RWPE1 (cell line): Measurements from ENCODE around the gene LMX1B.

Experiments used
- CTCF ChIA-PET: fragments of 350-600 bp; sonication (Branson Sonifier 250); formaldehyde crosslinking; extraction: SDS; loops from one replicate; lab custom pipeline; 2021; lab: Yijun Ruan, JAX
- POLR2A ChIA-PET: fragments of 400-600 bp; formaldehyde crosslinking; extraction: SDS; loops from one replicate; lab custom pipeline; 2020; ENCODE audit warnings: antibody characterized with exemption; ENCODE audit not compliant: low non-redundant PET; lab: Yijun Ruan, JAX
- DNase-seq: peaks from one replicate; pipeline ENCODE4 v3.0.0; 2012; ENCODE audit warnings: low spot score
- H3K27ac ChIP-seq: fragments of 450-650 bp; 2 replicates; pipeline ENCODE4 v1.5.1; 2017
- CTCF ChIP-seq: fragments of 450-650 bp; conservative IDR thresholded peaks from 2 replicates; pipeline ENCODE4 v1.5.1; 2017; ENCODE audit warnings: low read depth, mild to moderate bottlenecking

The LMX1B gene

GRCh38 chr9:126619361-126620135 is 5.8 kb downstream of the LMX1B start:
- no peak overlapping the region for H3K27ac ChIP-seq
- CTCF ChIA-PET: no interaction called here
- POLR2A ChIA-PET: no interaction called here
- no peak for DNase-seq
- no peak for TF ChIP-seq CTCF

GRCh38 chr9:126620478-126620877 is 6.8 kb downstream of the LMX1B start:
- CTCF ChIA-PET: interaction anchor here (0.6 kb wide), 1 partner anchor 94 kb away, joined by 6 read pairs; no protein-coding TSS in a partner anchor

GRCh38 chr9:126621061-126621918 is 7.6 kb downstream of the LMX1B start:
- no peak for TF ChIP-seq CTCF
- no peak for DNase-seq
- POLR2A ChIA-PET: no interaction called here
- H3K27ac ChIP-seq: no peak overlapping the region
- CTCF ChIA-PET: interaction anchor here (0.6 kb wide), 2 partner anchors 64 to 93 kb away, joined by 3 to 6 read pairs; no protein-coding TSS in a partner anchor

More at GRCh38 chr9:126620478-126620877, 6.8 kb downstream of the LMX1B start:
- no peak overlapping the region for H3K27ac ChIP-seq
- no peak for DNase-seq
- no peak for TF ChIP-seq CTCF
- POLR2A ChIA-PET: no interaction called here

- H3K27ac ChIP-seq: no peak overlapping the region
- DNase-seq: no peak
- POLR2A ChIA-PET: no interaction called here
- no peak for TF ChIP-seq CTCF
- CTCF ChIA-PET: no interaction called here
Measured at GRCh38 chr9:126621919-126622735, 8.4 kb downstream of the LMX1B start.

GRCh38 chr9:126623314-126623666 is 9.6 kb downstream of the LMX1B start:
- TF ChIP-seq CTCF: no peak
- DNase-seq: no peak
- no peak overlapping the region for H3K27ac ChIP-seq
- ChIA-PET POLR2A (no interaction called here), CTCF (interaction anchor here (0.7 kb wide), 1 partner anchor 18 kb away, joined by 3 read pairs; no protein-coding TSS in a partner anchor)
